NCI-H82 (cell line): Measurements from ENCODE around the gene GTF3C5.
"Not testable (repeated sequence)": the region's sequence is repeated elsewhere in the genome, so short reads cannot be mapped to it uniquely, and the experiment has no call there.

Experiments used
- DNase-seq: peaks from one replicate; lab custom pipeline; 2025; lab: John Stamatoyannopoulos, UW

Gene GTF3C5

DNA sequence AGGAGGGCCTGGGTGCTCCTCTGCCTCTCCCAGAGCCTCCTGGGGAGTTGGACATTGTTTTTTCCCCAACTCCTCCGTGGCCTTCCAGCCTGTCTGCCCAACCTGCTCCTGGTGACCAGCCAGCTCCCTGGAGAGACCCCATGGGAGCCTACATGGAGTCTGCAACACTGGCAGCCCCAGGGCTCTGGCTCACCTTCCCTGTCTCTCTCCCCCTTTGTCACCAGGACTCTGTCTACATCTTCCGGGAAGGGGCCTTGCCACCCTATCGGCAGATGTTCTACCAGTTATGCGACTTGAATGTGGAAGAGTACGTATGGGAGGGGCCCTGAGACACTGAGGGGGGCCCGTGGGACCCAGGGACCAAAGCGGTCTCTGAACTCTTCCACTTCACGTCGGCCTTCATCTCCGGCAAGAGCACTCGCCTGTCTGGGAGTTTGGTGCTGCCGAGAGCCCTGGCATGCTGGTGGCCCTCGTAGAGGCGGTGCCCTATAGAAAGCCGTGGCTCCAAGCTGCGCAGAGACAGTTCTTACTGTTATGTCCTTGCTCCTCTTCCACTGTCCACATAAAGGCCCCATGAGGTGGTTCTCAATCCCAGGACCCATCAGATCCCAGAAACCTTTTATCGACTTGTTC, 25.1 kb downstream of the GTF3C5 start:
- no peak for DNase-seq

DNA sequence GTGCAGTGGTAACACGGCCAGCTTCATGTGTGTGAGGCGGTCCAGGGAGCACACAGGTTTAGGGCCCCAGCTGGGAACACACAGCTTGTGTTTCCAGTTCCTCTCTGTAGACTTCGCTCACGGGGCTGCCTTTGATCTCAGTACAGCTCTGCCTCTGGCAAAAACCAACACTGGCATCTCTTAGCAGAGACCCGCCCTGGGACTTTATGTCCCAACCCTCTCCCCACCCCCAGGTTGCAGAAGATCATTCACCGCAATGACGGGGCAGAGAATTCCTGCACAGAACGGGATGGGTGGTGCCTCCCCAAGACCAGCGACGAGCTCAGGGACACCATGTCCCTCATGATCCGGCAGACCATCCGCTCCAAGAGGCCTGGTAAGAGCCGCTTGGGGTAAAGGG, 25.7 kb downstream of the GTF3C5 start:
- DNase-seq: no peak

DNA sequence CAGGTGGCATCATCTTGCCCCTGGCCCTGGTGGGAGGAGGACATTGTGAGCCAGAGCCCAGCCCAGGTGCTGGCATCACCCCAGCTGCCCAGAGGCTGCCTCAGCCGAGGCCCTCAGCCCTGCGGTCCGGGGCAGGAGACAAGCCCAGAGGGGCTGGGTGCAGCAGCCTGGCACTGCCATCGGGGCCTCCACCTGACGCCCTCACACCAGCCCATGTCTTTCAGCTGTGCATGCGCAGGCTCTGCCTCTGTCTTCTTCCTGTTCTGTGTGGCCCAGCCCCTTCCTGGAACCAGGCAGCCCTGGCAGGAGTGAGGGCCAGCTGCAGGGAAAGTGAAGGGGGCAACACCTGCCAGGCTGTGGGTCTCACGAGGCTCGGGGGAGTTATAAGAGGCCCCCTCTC, 26.2 kb downstream of the GTF3C5 start:
- DNase-seq: no peak

DNA sequence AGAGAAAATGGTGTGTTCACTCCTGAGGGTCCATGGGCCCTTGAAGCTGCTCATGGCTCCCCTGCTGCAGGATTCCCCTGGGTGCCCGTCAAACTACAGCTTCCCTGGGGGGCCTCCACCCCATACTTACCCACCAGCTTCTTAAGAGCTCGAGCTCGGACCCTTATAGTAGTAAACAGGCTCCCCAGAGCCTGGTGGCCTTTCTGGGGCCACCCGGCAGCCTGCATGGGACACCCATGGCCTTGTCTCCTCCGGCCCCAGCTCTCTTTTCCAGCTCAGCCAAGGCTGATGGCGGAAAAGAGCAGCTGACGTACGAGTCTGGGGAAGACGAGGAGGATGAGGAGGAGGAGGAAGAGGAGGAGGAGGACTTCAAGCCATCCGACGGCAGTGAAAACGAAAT, 26.8 kb downstream of the GTF3C5 start:
- no peak for DNase-seq

DNA sequence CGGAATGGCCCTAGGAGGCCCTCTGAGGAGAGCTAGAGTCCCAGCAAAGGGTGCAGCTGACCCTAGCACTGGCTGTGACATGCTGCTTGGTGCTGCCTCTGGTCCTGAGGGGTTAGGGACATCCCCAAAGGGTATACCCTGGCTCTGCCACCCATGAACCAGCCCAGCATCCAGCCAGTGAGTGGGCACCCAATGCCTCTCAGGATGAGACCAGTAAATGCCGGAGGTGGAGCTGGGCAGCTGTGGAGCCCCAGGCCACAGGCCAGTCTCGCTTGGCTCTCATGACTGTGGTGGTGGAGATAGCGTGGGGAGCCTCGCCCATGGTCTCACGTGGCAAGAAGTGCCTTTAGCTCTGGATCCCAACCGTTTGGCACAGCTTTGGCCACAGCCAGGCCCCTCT, 27.3 kb downstream of the GTF3C5 start:
- no peak for DNase-seq

DNA sequence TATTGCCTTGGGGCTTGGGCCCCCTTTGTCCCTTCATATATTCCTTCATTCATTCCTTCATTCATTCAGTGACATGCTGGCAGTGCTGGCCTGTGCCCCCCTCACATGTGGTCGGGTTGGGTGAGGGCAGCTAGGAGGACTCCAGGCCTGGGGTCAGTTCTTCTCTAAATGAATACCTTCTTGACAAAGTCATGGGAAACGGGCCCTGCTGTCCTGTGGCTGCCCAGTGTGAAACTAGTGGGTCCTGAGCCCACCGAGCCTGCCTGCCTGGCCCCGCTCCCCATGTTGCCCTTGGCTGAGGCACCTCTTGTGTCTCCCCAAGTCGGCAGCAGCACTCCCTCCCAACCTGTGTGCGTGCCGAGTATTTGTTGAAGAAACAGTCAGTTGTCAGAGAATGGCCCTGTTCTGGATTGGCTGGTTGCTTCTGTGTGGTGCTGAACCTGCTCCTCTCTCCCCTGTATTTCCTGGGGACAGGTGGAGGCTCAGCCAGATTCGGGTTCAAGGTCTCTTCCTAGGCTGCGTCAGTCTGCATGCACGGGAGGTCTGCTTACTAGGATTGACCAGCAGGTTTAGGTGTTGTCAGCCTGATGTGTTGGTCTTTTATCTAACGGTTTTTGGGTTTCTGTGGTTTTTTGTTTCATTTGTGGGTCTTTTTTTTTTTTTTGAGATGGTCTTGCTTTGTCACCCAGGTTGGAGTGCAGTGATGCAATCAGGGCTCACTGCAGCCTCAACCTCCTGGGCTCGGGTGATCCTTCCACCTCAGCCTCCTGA, 27.9 kb downstream of the GTF3C5 start:
- no peak for DNase-seq

DNA sequence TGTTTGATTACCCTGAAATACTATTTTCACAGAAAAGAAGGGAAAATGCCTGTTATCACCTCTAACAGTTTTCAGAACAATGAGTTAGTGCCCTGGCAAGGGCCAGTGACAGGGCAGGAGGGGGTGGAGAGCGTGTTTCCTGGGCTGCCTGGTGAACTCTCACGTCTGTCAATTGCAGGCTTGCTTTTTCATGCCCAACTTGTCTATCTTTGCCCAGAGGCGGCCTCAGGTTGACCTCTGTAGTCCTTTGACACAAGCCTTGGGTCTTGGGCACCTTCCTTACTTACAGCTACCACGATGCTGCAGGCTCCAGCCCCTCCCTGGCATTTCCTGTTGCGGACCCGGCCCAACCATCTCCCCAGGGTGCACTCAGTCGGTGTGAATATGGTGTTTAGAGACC, 28.8 kb downstream of the GTF3C5 start:
- no peak for DNase-seq

DNA sequence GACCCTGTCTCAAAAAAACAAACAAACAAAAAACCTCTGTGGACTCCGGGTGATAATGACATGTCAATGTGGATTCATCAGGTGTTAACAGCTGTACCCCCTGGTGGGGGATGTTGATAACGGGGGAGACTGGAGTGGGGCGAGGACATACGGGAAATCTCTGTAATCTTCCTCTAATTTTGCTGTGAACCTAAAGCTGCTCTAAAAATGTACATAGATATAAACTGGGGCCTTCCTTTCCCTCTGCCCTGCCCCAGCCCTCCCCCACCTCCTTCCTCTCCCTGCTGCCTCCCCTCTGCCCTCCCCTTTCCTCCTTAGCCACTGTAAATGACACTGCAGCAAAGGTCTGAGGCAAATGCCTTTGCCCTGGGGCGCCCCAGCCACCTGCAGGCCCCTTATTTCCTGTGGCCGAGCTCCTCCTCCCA, 29.6 kb downstream of the GTF3C5 start:
- no peak for DNase-seq

DNA sequence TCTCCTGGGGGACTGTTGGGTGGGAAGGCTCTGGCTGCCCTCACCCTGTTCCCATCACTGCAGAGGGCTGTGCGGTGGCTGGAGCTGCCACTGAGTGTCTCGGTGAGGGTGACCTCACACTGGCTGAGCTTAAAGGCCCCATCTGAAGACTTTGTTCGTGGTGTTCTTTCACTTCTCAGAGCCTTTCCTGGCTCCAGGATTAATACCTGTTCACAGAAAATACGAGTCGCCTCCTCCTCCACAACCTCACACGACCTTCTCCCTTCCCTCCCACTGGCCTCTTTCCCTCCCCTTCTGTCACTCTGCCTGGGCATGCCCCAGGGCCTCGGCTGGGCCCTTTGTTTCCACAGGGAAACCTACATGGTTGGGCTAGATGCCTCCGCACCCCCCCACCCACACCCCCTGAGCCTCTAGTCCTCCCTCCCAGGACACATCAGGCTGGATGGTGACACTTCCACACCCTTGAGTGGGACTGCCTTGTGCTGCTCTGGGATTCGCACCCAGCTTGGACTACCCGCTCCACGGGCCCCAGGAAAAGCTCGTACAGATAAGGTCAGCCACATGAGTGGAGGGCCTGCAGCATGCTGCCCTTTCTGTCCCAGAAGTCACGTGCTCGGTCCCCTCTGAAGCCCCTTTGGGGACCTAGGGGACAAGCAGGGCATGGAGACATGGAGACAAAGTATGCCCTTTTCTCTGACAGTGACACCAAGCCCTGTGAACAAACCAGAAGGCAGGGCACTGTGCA, 30.4 kb downstream of the GTF3C5 start:
- DNase-seq: not testable (repeated sequence)

DNA sequence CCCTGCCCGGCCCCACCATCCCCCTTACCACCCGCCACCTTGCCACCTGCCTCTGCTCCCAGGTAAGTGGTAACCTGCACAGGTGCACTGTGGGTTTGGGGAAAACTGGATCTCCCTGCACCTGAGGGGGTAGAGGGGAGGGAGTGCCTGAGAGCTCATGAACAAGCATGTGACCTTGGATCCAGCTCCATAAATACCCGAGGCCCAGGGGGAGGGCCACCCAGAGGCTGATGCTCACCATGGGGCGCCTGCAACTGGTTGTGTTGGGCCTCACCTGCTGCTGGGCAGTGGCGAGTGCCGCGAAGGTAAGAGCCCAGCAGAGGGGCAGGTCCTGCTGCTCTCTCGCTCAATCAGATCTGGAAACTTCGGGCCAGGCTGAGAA, 31.0 kb downstream of the GTF3C5 start, which contains the start of gene CEL:
Gene CEL, plus strand, starts transcription at position 218 of the 382 bp plus-strand sequence. Its CDS starts 22 bp downstream, at position 240.
- DNase-seq: not testable (repeated sequence)

DNA sequence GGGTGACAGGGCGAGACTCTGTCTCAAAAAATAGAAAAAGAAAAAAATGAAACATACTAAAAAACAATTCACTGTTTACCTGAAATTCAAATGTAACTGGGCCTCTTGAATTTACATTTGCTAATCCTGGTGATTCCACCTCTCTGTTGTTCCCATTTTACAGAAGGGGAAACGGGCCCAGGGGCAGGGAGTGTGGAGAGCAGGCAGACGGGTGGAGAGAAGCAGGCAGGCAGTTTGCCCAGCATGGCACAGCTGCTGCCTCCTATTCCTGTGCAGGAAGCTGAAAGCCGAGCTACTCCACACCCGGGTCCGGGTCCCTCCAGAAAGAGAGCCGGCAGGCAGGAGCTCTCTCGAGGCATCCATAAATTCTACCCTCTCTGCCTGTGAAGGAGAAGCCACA, 31.8 kb downstream of the GTF3C5 start:
- DNase-seq: not testable (repeated sequence)

DNA sequence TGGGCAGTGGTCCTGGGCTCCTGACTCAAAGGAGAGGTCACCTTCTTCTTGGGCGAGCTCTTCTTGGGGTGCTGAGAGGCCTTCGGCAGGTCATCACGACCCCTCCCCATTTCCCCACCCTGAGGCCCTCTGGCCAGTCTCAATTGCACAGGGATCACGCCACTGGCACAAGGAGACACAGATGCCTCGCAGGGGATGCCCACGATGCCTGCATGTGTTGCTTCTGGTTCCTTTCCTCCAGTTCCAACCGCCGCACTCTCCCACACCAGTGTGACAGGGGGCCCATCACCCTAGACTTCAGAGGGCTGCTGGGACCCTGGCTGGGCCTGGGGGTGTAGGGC, 32.3 kb downstream of the GTF3C5 start:
- DNase-seq: no peak

DNA sequence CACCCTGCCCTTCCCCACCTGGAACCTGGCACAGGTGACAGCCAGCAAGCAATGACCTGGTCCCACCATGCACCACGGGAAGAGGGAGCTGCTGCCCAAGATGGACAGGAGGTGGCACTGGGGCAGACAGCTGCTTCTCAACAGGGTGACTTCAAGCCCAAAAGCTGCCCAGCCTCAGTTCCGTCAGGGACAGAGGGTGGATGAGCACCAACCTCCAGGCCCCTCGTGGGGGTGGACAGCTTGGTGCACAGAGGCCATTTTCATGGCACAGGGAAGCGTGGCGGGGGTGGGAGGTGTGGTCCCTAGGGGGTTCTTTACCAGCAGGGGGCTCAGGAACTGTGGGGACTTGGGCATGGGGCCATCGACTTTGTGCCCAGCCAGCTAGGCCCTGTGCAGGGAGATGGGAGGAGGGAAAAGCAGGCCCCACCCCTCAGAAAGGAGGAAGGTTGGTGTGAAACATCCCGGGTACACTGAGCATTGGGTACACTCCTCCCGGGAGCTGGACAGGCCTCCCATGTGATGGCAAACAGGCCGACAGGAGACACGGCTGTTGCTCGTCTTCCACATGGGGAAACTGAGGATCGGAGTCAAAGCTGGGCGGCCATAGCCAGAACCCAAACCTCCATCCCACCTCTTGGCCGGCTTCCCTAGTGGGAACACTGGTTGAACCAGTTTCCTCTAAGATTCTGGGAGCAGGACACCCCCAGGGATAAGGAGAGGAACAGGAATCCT, 32.9 kb downstream of the GTF3C5 start:
- DNase-seq: no peak

DNA sequence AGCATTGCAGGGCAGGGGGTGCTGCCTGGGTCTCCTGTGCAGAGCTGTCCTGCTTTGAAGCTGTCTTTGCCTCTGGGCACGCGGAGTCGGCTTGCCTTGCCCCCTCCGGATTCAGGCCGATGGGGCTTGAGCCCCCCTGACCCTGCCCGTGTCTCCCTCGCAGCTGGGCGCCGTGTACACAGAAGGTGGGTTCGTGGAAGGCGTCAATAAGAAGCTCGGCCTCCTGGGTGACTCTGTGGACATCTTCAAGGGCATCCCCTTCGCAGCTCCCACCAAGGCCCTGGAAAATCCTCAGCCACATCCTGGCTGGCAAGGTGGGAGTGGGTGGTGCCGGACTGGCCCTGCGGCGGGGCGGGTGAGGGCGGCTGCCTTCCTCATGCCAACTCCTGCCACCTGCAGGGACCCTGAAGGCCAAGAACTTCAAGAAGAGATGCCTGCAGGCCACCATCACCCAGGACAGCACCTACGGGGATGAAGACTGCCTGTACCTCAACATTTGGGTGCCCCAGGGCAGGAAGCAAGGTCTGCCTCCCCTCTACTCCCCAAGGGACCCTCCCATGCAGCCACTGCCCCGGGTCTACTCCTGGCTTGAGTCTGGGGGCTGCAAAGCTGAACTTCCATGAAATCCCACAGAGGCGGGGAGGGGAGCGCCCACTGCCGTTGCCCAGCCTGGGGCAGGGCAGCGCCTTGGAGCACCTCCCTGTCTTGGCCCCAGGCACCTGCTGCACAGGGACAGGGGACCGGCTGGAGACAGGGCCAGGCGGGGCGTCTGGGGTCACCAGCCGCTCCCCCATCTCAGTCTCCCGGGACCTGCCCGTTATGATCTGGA, 33.7 kb downstream of the GTF3C5 start:
- DNase-seq: no peak

DNA sequence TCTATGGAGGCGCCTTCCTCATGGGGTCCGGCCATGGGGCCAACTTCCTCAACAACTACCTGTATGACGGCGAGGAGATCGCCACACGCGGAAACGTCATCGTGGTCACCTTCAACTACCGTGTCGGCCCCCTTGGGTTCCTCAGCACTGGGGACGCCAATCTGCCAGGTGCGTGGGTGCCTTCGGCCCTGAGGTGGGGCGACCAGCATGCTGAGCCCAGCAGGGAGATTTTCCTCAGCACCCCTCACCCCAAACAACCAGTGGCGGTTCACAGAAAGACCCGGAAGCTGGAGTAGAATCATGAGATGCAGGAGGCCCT, 34.2 kb downstream of the GTF3C5 start:
- no peak for DNase-seq

DNA sequence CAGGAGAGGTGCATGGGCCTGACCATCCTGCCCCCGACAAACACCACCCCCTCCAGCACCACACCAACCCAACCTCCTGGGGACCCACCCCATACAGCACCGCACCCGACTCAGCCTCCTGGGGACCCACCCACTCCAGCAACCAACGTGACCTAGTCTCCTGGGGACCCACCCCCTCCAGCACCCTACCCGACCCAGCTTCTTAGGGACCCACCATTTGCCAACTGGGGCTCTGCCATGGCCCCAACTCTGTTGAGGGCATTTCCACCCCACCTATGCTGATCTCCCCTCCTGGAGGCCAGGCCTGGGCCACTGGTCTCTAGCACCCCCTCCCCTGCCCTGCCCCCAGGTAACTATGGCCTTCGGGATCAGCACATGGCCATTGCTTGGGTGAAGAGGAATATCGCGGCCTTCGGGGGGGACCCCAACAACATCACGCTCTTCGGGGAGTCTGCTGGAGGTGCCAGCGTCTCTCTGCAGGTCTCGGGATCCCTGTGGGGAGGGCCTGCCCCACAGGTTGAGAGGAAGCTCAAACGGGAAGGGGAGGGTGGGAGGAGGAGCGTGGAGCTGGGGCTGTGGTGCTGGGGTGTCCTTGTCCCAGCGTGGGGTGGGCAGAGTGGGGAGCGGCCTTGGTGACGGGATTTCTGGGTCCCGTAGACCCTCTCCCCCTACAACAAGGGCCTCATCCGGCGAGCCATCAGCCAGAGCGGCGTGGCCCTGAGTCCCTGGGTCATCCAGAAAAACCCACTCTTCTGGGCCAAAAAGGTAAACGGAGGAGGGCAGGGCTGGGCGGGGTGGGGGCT, 35.6 kb downstream of the GTF3C5 start:
- DNase-seq: no peak

DNA sequence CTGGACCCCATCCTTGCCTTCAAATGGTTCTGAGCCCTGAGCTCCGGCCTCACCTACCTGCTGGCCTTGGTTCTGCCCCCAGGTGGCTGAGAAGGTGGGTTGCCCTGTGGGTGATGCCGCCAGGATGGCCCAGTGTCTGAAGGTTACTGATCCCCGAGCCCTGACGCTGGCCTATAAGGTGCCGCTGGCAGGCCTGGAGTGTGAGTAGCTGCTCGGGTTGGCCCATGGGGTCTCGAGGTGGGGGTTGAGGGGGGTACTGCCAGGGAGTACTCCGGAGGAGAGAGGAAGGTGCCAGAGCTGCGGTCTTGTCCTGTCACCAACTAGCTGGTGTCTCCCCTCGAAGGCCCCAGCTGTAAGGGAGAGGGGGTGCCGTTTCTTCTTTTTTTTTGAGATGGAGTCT, 36.2 kb downstream of the GTF3C5 start:
- no peak for DNase-seq

DNA sequence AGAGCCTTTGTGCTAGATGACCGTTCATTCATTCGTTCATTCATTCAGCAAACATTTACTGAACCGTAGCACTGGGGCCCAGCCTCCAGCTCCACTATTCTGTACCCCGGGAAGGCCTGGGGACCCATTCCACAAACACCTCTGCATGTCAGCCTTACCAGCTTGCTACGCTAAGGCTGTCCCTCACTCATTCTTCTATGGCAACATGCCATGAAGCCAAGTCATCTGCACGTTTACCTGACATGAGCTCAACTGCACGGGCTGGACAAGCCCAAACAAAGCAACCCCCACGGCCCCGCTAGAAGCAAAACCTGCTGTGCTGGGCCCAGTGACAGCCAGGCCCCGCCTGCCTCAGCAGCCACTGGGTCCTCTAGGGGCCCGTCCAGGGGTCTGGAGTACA, 37.0 kb downstream of the GTF3C5 start:
- no peak for DNase-seq

DNA sequence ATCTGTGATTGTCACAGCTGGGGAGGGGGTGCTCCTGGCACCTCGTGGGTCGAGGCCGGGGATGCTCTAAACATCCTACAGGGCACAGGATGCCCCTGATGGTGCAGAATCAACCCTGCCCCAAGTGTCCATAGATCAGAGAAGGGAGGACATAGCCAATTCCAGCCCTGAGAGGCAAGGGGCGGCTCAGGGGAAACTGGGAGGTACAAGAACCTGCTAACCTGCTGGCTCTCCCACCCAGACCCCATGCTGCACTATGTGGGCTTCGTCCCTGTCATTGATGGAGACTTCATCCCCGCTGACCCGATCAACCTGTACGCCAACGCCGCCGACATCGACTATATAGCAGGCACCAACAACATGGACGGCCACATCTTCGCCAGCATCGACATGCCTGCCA, 37.6 kb downstream of the GTF3C5 start:
- DNase-seq: not testable (repeated sequence)

DNA sequence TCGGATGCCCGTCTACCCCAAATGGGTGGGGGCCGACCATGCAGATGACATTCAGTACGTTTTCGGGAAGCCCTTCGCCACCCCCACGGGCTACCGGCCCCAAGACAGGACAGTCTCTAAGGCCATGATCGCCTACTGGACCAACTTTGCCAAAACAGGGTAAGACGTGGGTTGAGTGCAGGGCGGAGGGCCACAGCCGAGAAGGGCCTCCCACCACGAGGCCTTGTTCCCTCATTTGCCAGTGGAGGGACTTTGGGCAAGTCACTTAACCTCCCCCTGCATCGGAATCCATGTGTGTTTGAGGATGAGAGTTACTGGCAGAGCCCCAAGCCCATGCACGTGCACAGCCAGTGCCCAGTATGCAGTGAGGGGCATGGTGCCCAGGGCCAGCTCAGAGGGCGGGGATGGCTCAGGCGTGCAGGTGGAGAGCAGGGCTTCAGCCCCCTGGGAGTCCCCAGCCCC, 39.7 kb downstream of the GTF3C5 start:
- DNase-seq: not testable (repeated sequence)

DNA sequence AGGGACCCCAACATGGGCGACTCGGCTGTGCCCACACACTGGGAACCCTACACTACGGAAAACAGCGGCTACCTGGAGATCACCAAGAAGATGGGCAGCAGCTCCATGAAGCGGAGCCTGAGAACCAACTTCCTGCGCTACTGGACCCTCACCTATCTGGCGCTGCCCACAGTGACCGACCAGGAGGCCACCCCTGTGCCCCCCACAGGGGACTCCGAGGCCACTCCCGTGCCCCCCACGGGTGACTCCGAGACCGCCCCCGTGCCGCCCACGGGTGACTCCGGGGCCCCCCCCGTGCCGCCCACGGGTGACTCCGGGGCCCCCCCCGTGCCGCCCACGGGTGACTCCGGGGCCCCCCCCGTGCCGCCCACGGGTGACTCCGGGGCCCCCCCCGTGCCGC, 40.2 kb downstream of the GTF3C5 start:
- DNase-seq: not testable (repeated sequence)
